Epithelial cell of proximal tubule (primary cell): Measurements from ENCODE around the gene POU3F3. TPM values are rescaled to one million over a fixed set of nuclear protein-coding genes. Genes with fewer than 3 reads are reported as not detected.

Source experiments
- DNase-seq: peaks from one replicate; pipeline ENCODE4 v3.0.0-alpha.2; 2011; ENCODE audit warnings: low read depth
- H3K4me3 ChIP-seq: 2 replicates; pipeline ENCODE4 v1.5.1; 2011; ENCODE audit warnings: low read depth, mild to moderate bottlenecking, low read length
- total RNA-seq: library from RNA; depleted of rRNA; stranded (reverse); fragments of >200 nt; gene quantifications from 2 replicates; pipeline ENCODE4 v1.2.3, GENCODE V29; 2015
- TF ChIP-seq, protein P1 (sequence below): conservative IDR thresholded peaks from 2 replicates; pipeline ENCODE4 v1.5.1; 2012; ENCODE audit warnings: low read depth, mild to moderate bottlenecking, low read length

POU3F3 gene
- total RNA-seq, 1 donor from 2014 or later: 34.0 TPM

DNA sequence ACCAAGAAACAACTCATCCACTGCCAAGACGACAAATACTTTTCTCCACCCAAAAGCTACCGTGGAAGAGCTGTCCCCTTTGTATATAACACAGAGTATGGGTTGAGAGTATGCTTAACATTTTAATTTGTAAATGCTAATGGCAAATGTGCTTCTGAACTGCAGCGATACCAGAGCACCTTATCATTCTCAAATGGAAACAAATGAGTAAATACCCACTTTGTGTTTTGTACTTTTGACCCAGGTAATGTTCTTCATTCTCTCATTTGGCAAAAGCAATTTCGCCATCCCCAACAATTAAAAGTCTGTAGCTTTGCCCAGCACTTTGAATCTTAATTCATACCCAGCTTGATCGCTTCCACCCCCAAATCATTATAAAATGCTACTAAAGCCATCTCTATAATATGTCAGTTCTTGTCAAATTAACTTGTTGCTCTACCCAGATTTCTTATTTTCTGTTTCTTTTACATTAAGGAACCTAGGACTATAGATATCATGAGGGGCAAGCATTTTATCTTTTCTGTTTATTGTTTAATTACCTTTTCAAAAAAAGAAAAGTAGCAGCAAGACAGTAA lies 6.2 kb upstream of the POU3F3 start:
- peak overlapping the region; percentile 83 for H3K4me3 ChIP-seq

DNA sequence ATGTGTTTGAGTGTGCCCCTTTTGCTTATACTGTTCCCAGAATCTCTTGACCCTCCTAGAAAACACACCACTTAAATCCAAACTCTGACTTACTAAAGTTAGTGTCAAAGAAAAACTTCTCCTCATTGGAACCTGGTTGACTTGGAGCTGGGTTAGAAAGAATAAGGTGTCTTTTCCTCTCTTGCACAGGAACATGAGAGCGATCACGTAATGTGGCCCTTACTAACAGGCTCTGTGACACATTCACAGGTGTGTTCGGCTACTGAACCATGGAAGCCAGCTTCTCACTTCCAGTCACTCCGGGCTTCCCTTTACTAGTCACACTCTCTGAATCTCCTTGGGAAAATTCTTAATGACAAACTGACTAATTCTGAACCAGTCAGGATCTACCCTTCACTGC lies 5.4 kb upstream of the POU3F3 start:
- peak overlapping the region; percentile 83 for H3K4me3 ChIP-seq
- peak; percentile 90 for DNase-seq
- TF ChIP-seq, protein P1, sequence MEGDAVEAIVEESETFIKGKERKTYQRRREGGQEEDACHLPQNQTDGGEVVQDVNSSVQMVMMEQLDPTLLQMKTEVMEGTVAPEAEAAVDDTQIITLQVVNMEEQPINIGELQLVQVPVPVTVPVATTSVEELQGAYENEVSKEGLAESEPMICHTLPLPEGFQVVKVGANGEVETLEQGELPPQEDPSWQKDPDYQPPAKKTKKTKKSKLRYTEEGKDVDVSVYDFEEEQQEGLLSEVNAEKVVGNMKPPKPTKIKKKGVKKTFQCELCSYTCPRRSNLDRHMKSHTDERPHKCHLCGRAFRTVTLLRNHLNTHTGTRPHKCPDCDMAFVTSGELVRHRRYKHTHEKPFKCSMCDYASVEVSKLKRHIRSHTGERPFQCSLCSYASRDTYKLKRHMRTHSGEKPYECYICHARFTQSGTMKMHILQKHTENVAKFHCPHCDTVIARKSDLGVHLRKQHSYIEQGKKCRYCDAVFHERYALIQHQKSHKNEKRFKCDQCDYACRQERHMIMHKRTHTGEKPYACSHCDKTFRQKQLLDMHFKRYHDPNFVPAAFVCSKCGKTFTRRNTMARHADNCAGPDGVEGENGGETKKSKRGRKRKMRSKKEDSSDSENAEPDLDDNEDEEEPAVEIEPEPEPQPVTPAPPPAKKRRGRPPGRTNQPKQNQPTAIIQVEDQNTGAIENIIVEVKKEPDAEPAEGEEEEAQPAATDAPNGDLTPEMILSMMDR: no peak

More for the DNA sequence above, 6.2 kb upstream of the POU3F3 start:
- no peak for DNase-seq
- TF ChIP-seq, protein P1: no peak

DNA sequence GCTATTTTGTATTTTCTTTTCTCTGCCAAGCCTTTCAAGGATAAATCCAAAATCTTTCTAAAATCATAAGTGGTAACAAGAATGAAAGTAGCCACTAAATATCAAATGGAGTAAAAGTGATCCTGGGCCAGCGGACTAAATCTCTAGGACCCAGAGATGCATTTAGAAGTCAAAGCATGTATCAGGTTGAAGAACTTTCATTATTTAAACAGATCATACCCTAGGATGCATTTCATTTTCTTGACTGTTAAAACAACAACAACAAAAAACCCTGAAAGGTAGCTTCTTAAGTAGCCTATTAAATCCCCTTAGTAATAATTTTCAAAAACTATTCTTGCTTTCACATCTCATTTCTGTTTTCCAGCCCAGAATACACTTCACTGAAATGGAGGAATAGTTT lies 4.8 kb upstream of the POU3F3 start:
- DNase-seq: no peak
- TF ChIP-seq, protein P1: no peak
- peak overlapping the region; percentile 83 for H3K4me3 ChIP-seq

DNA sequence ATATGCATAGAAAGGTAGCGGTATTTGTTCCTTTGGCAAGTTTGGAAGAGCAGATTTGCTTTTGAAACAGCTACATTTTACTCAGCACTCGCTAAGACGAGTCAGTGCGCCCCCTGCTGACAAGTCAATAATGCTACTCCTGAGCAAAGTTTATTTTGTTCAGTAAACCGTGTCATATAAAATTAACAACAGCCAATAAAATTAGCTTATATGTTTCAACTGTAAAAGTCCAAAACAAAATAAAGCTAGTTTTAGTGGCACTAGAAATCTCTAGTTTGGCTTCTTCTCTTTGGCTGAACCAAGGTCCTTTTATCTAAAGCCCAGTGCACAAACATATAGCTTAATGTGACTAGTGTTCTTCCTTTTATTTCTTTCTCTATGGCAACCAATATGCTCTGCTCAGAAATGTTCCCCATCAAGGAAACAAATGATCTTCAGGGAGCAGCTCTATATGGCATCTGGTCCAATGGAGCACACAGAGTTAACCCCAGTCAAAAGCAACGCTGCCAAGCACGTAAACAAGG lies 4.2 kb upstream of the POU3F3 start:
- peak overlapping the region; percentile 83 for H3K4me3 ChIP-seq
- DNase-seq: no peak
- TF ChIP-seq, protein P1: peak; percentile 79

DNA sequence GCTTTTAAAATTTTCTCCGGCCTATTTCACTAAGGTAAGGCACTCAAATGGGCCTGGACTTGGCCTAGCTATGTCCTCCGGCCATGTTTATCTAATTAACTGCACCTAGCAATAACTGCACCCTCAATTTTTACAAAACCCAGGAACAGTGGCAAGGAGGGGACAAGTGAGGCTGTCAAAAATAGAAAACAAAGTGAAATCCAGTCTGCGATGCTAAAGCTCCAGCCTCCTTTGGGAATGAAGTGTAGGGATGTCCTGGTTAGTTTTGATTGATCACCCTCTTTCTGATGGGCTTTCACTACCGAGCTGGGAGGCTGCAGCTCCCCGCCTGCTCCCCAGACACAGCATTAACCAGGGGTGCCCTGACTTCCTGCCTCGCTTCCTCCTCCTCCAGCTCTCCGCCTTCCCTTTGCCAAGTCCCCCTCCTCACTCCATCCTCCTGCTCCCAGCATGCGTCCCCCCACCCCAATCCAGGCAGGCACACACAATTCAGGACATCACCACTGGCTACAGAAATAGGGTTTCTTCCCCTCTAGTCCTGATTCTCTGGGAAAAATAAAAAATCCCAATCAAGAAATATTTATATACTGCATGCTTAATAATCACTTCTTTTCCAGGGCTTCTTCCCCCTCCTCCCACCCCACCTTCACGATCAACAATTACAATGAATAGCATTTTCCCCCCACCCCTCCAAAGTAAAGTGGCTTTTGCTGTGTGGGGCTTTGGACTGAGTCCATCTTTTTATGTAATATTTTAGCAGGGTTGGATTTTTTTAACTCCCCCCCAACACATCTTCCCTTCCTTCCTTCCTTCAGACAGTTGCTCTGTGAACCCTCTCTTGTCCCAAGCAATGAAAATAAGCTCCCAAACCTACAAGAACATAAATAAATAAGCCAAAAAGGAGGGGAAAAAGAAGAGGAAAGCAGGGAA lies 3.3 kb upstream of the POU3F3 start:
- TF ChIP-seq, protein P1: no peak
- peak overlapping the region; percentile 83 for H3K4me3 ChIP-seq
- no peak for DNase-seq

DNA sequence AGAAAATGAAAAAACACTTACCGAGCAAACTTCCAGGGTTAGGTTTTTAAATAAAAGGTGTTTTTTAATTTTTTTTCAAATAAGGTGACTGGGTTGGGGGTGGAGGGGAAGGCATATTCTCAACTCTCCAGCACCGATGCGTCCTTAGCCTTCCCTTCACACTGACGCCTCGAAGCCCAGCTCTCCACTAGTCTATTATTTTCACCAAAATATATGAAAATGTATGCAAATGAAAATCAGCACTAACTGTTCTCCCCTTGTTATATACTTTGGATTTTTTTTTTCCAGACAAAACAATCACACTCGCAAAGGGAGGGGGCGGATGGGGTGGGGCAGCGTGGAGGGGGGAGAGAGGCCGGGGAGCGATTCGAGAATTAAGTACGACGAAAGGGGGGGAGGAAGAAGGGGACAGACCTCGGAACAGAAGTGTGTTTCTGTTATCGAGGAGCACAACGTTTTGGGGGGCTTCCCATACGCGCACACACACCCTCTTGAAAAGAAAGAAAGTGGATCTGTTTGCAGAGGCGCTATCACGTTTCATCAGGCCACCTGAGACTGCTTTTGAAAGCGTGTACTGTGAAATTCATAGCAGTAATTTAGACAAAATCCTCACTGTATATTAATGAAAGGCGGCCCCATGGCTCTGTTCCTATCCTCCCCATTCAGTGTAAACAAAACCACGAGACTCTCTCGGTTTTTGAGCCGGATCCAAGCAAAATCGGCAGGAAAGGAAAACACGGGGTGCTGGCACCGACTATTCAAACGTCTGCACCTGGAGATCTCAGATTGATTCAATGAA lies 2.4 kb upstream of the POU3F3 start:
- DNase-seq: no peak
- H3K4me3 ChIP-seq: peak overlapping the region; percentile 83
- TF ChIP-seq, protein P1: no peak
